Hepatocyte (in vitro differentiated cells): ENCODE measurements around the gene STARD5.

Experiments
- CTCF ChIP-seq: fragments of 200-600 bp; sonication (generic); IDR thresholded peaks from 2 replicates; pipeline ENCODE4 v1.5.1; 2016; ENCODE audit warnings: antibody characterized with exemption, mild to moderate bottlenecking; ENCODE audit not compliant: poor library complexity
- EZH2 ChIP-seq: fragments of 200-600 bp; sonication (generic); IDR thresholded peaks from 2 replicates; pipeline ENCODE4 v1.6.1; 2016; ENCODE audit warnings: antibody characterized with exemption, mild to moderate bottlenecking, borderline replicate concordance

- TF ChIP-seq CTCF (no peak), EZH2 (no peak)
Measured at GRCh38 chr15:81301385-81301784, 22.6 kb downstream of the STARD5 start.
